DND-41 (cell line): Measurements from ENCODE around the gene PIGU.

Source experiments
- ATAC-seq: fragments of 200-7000 bp; cut with Tn5 transposase; 3 replicates; pipeline ENCODE4 v1.9.1; 2021; ENCODE audit warnings: low read depth; ENCODE audit not compliant: insufficient read depth
- DNase-seq: peaks from one replicate; pipeline ENCODE4 v3.0.0-alpha.2; 2020
- H2AFZ ChIP-seq: 2 replicates; pipeline ENCODE4 v1.6.0; 2012; ENCODE audit warnings: low read depth, low read length
- H3K27ac ChIP-seq: 2 replicates; pipeline ENCODE4 v1.5.1; 2012; ENCODE audit warnings: low read length, inconsistent platforms
- H3K27me3 ChIP-seq: fragments of 200-600 bp; sonication (generic); 2 replicates; pipeline ENCODE4 v1.6.0; 2012; ENCODE audit warnings: low read length, mild to moderate bottlenecking, inconsistent platforms; ENCODE audit not compliant: insufficient read depth, poor library complexity
- H3K36me3 ChIP-seq: 2 replicates; pipeline ENCODE4 v1.5.1; 2012; ENCODE audit warnings: low read length, inconsistent platforms; ENCODE audit not compliant: insufficient read depth
- H3K4me1 ChIP-seq: 2 replicates; pipeline ENCODE4 v1.5.1; 2012; ENCODE audit warnings: mild to moderate bottlenecking, low read length; ENCODE audit not compliant: insufficient read depth
- H3K4me2 ChIP-seq: 2 replicates; pipeline ENCODE4 v1.6.0; 2012; ENCODE audit warnings: mild to moderate bottlenecking, moderate library complexity, low read length, inconsistent platforms; ENCODE audit not compliant: insufficient read depth
- H3K4me3 ChIP-seq, 2 experiments: fragments of 200-600 bp in 1 of 2; shearing (Covaris generic) in 1 of 2; 2 replicates each; pipeline ENCODE4 v1.5.1; 2012 to 2016; ENCODE audit warnings: inconsistent platforms in 2 of 2, low read length in 2 of 2, mild to moderate bottlenecking in 2 of 2, low read depth in 1 of 2, moderate library complexity in 1 of 2
- H3K79me2 ChIP-seq: 2 replicates; pipeline ENCODE4 v1.6.0; 2012; ENCODE audit warnings: low read length, inconsistent platforms; ENCODE audit not compliant: insufficient read depth
- H3K9ac ChIP-seq: 2 replicates; pipeline ENCODE4 v1.6.0; 2012; ENCODE audit warnings: low read depth, mild to moderate bottlenecking, inconsistent platforms, low read length, moderate library complexity
- H3K9me3 ChIP-seq: 2 replicates; pipeline ENCODE4 v1.5.1; 2012; ENCODE audit warnings: low read length, moderate library complexity, mild to moderate bottlenecking, inconsistent platforms; ENCODE audit not compliant: insufficient read depth, severe bottlenecking
- H4K20me1 ChIP-seq: 2 replicates; pipeline ENCODE4 v1.6.0; 2012; ENCODE audit warnings: low read length; ENCODE audit not compliant: insufficient read depth
- EZH2 ChIP-seq: IDR thresholded peaks from 3 replicates; pipeline ENCODE4 v1.6.1; 2012; ENCODE audit warnings: borderline replicate concordance, low read depth, mild to moderate bottlenecking, moderate library complexity, low read length, inconsistent platforms; ENCODE audit not compliant: severe bottlenecking
- TF ChIP-seq, protein P1 (sequence below): IDR thresholded peaks from 2 replicates; pipeline ENCODE4 v1.5.1; 2012; ENCODE audit warnings: borderline replicate concordance, low read length, moderate library complexity, mild to moderate bottlenecking; ENCODE audit not compliant: poor library complexity, severe bottlenecking; ENCODE audit errors: extremely low read depth

The PIGU gene

DNA sequence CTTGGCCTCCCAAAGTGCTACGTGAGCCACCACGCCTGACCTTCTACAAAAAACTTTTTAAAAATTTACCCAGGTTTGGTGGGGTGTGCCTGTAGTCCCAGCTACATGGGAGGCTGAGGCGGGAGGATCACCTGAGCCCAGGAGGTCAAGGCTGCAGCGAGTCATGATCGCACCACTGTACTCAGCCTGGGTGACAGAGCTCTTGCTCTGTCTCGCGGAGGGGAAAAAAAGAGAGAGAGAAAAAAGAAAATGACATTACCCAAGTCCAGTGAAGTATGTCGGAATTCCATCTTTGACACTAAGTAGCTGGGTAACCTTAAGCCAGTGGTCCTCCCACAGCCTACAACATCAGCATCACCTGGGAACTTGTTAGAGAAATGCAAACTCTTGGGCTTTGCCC lies 137.1 kb downstream of the PIGU start:
- no peak overlapping the region for H3K9ac ChIP-seq
- peaks cover 10% of the 10 kb centered on the region; the same call in 1 of the 2 replicates for H4K20me1 ChIP-seq
- ATAC-seq (no peak), DNase-seq (no peak)
- TF ChIP-seq, protein P1, sequence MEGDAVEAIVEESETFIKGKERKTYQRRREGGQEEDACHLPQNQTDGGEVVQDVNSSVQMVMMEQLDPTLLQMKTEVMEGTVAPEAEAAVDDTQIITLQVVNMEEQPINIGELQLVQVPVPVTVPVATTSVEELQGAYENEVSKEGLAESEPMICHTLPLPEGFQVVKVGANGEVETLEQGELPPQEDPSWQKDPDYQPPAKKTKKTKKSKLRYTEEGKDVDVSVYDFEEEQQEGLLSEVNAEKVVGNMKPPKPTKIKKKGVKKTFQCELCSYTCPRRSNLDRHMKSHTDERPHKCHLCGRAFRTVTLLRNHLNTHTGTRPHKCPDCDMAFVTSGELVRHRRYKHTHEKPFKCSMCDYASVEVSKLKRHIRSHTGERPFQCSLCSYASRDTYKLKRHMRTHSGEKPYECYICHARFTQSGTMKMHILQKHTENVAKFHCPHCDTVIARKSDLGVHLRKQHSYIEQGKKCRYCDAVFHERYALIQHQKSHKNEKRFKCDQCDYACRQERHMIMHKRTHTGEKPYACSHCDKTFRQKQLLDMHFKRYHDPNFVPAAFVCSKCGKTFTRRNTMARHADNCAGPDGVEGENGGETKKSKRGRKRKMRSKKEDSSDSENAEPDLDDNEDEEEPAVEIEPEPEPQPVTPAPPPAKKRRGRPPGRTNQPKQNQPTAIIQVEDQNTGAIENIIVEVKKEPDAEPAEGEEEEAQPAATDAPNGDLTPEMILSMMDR, result no peak
- no peak overlapping the region for H3K4me3 ChIP-seq
- no peaks in the 10 kb centered on the region for H3K27me3 ChIP-seq
- no peak overlapping the region for H3K27ac ChIP-seq
- H3K9me3 ChIP-seq, result no peaks in the 10 kb centered on the region
- no peaks in the 10 kb centered on the region for H3K79me2 ChIP-seq
- no peak overlapping the region for H3K4me2 ChIP-seq
- peaks cover 78% of the 10 kb centered on the region for H3K36me3 ChIP-seq
- H3K4me1 ChIP-seq, result no peaks in the 10 kb centered on the region
- no peak overlapping the region for H2AFZ ChIP-seq

DNA sequence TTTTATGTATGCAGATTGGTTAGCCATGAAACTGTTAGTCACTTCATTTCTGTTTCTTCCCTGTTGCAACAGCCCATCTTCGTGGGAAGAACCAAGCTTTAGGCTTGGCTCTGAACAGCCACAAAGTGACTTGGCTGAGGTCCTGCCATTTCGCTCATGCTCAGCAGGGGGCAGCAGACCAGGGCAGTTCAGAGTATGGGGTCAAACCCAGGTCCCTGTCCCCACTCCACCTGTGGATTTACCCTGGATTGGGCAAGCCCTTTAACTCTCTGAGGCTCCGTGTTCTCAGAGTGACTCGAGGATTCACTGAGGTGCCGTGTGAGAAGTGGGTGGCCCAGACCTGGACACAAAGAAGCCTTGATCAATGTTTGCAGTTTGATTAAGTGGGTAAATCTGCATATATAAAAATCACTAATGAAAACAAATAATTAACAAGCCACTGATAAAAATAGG lies 138.2 kb downstream of the PIGU start:
- H4K20me1 ChIP-seq, result peaks cover 14% of the 10 kb centered on the region
- DNase-seq, result peak; percentile 56
- no peaks in the 10 kb centered on the region for H3K79me2 ChIP-seq
- H3K27me3 ChIP-seq, result no peaks in the 10 kb centered on the region
- ATAC-seq, result peak; percentile 74
- TF ChIP-seq, protein P1, result peak; percentile 89
- TF ChIP-seq EZH2, result no peak
- no peak overlapping the region for H3K27ac ChIP-seq
- H3K4me1 ChIP-seq, result no peaks in the 10 kb centered on the region
- H3K4me2 ChIP-seq, result no peak overlapping the region
- H3K4me3 ChIP-seq, result no peak overlapping the region
- no peak overlapping the region for H3K9ac ChIP-seq
- H3K36me3 ChIP-seq, result peaks cover 85% of the 10 kb centered on the region
- no peak overlapping the region for H2AFZ ChIP-seq
- no peaks in the 10 kb centered on the region for H3K9me3 ChIP-seq

DNA sequence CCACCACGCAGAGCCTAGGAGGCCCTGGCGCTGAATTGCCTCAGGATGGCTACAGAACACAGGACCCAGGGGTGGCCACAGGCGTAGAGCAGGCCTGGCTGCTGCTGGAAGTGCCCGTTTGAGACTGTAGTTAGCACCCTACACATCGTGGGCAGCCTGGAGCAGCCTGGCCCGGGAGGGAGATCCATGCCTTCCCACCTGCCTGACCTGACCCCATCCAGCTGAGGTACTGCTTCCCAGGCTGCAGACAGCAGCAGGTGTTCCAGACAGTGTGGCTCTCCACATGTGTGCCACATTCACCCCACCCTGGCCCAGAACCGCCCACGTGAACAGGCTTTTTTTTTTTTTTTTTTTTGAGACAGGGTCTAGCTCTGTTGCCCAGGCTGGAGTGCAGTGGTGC lies 139.2 kb downstream of the PIGU start:
- H3K4me2 ChIP-seq, result no peak overlapping the region
- no peak for DNase-seq
- H3K36me3 ChIP-seq, result peaks cover 93% of the 10 kb centered on the region
- H3K9ac ChIP-seq, result no peak overlapping the region
- H3K4me3 ChIP-seq, result no peak overlapping the region
- no peaks in the 10 kb centered on the region for H3K27me3 ChIP-seq
- no peak overlapping the region for H2AFZ ChIP-seq
- TF ChIP-seq, protein P1, result no peak
- TF ChIP-seq EZH2, result no peak
- no peaks in the 10 kb centered on the region for H3K9me3 ChIP-seq
- H3K27ac ChIP-seq, result no peak overlapping the region
- no peaks in the 10 kb centered on the region for H3K4me1 ChIP-seq
- H3K79me2 ChIP-seq, result peaks cover 7% of the 10 kb centered on the region; the same call in 1 of the 2 replicates
- peaks cover 21% of the 10 kb centered on the region for H4K20me1 ChIP-seq
- no peak for ATAC-seq
